NCI-H2227 treated with DMSO at 0.1 percent for 48 hours (cell line): ENCODE results near the gene ZCCHC13.
A peak's percentile ranks its signal among the peaks of the same experiment; 100 is the strongest.
"Not testable (repeated sequence)": the region's sequence is repeated elsewhere in the genome, so short reads cannot be mapped to it uniquely, and the experiment has no call there.

ENCODE experiments used
- DNase-seq: peaks from one replicate; lab custom pipeline; 2025; lab: John Stamatoyannopoulos, UW

ZCCHC13 gene

DNA sequence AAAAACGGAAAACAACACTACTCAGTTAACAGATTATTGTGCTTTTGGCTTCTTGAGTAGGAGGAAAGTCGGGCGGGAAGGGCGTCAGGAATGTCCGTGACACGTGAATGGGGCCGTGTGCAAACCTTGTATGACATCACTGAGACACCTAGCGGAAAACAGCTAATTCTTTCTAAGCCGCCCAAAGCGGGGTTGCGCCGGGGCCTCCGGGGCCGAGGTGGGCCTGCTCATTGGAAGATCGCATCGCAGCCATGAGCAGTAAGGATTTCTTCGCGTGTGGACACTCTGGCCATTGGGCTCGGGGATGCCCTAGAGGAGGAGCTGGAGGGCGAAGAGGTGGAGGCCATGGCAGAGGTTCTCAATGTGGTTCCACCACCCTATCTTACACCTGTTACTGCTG is at the start of gene ZCCHC13:
TSS of gene ZCCHC13 (plus strand) at position 165 of the 400 bp plus-strand sequence. CDS start at position 252, 87 bp downstream.
- DNase-seq: no peak

DNA sequence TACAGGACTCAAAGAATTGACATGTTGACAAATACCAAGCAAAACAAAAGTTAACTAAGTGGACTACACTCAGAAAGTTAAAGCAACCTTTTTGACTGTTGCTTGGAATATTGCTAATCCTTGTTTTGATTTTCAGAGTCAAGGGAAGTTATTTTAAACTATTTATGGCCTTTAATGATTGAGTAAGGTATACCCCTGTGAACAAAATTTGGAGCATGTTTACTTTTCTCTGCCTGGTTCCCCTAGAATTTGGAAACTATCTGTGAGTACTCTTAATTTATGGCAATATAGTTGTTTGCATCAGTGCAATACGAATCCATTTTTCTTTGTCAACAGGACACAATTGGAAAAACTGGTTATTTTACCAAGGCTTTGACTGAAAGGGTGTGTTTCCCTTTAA is 45.9 kb upstream of the ZCCHC13 start:
- DNase-seq: not testable (repeated sequence)

DNA sequence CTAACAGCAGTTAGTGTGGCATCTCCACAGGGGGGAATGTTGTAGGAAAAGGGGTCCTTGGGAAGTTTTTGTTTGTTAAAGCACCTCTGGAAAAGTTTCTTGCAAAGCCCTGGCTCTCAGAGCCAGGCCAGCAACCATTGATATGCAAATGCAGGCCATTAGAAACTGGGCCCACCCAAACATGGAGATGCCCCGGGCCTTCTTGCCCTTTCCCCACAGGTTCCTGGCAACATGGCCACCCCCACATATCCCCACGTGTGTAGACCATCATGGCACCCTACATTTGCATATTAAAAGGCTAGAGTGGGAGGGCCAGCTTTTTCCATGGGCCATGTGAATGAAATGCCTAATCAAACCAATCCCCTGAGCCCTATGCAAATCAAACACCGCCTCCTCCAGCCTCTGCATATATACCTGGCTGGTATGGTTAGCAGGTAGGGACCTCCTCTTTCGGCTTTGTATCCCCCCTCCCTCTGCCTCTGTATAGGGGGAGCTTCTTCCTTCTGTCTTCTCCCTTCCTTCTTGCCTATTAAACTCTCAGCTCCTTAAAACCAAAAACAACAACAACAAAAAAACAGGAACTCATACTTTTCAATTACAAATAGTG is 44.0 kb upstream of the ZCCHC13 start:
- no peak for DNase-seq

DNA sequence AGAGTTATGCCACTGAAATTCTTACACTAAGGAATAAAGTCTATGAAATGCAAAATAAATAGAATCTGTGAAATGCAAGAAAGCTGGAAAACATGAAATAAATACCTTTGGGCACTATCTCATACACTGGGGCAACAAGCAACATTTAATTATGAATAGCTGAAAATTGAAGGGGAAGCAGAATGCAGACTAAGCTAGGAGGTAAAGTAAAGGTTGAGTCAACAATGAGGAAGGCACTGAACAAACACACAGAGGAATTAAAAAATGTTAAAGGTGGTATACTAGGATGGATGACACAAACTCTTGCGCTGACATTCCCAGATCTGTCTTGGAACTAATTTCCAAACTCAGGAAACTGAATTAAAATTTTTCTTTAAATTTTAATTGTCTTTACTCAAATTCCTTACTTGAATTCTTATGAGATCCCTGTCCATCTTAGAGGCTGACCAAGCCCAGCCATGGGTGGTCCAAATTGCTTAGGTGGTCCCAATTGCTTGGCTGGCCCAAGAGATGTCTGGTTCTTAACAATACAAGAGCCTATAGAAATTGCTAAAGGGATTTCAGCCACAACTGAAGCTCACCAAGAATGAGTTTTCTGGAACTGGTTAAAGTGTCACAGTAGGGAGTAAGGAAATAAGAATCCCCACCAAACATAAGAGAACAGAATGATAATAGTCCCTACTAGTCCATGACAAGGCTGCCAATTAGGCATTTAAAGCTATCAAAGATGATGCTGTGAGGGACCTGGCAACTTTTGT is 41.3 kb upstream of the ZCCHC13 start:
- DNase-seq: no peak

DNA sequence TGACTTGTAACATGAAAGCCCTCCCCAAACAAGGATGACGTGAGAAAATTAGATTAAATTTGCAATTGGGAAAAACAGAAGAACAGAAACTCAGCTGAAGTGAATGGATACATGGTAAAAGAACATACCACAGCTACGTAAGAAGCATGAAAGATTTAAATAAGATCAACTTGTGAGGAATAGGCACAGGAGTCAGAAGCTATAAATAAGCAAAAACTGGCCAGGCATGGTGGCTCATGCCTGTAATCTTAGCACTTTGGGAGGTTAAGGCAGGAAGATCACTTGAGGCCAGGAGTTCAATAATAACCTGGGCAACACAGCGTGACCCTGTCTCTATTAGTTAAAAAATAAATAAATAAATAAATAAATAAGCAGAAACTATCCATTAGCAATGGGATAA is 33.6 kb upstream of the ZCCHC13 start:
- DNase-seq: no peak

DNA sequence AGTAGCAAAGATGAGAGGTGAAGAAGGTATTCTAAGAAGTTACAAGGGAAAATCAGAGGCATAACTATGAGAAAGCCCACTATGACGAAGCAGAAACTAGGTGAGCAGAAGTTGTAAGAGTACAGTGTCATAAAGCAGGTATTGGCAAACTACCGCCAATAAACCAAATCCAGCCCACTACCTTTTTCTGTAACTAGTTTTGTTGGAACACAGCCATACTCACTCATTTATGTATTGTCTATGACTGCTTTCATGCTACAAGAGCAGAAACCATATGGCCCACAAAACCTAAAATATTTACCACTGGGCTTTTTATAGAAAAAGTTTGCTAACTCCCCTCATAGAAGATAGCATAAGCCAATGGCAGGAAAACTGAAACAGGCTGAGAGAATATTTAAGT is 31.8 kb upstream of the ZCCHC13 start:
- DNase-seq: no peak

DNA sequence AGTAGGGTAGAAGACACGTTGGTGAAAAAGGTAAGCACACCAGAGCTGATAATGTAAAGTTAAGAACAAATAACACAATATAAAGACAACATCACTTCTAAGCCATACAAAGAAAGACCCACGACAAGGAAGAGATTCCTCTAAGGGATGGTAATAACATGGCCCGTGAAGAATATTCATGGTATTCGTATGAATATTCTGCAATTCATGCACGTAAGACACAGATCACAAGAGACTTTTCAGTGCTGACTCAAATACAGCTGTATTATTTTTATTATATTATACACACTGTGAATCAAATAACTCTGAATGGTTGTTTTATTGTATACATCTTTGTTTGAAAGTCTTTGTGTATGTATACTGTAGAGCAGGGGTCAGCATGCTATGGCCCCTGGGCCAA is 29.5 kb upstream of the ZCCHC13 start:
- no peak for DNase-seq

DNA sequence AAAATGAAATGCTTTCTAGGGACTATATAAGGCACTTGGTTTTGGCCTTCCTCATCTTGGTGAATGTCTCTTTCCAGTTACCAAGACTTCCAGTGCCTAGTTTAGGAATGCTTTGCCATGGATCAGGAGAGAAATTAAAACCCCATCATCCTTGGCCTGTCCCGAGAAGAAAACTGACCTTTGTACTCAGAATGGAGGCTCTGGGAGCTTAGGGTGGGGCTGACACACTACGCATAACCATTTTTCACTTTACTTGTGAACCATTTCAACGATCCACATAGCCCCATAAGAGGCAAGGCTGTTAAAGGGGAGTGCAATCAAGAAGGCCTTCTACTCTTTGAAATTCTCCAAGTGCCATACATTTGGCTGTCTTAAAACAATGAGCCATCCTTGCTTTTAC is 26.7 kb upstream of the ZCCHC13 start:
- DNase-seq: no peak

DNA sequence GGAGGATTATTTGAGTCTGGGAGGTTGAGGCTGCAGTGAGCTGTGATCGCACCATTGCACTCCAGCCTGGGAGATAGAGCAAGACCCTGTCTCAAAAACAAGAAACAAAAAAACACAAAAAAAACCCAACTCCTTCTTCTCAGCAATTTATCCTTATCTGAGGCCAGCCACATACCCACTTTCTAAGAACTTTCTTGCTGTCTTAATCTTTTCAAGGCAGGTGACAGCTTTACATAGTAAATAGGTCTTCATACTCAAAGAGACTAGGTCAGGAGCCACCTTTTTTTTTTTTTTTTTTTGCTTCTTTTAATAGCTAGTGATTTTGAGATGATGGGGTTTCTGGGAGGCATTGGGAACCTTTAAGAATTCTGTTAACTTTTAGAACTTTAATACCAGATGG is 26.1 kb upstream of the ZCCHC13 start:
- no peak for DNase-seq

DNA sequence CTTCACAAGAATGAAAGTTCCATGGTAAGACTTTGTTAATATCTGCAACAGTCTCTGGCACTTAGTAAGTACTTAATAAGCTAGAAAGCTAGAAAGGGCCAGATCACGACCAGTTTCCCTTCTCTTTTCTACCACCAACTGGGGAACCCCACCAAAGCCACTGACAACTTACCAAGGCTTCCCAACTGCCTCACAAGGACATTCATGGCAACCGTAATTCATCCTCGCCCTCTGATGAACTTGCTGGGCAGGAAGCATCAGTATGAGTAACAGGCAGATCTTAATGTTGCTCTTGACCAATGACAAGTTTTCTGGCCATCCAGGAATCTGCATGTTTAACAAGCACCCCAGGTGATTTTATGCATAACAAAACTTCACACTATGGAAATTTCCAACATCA is 23.2 kb upstream of the ZCCHC13 start:
- no peak for DNase-seq

DNA sequence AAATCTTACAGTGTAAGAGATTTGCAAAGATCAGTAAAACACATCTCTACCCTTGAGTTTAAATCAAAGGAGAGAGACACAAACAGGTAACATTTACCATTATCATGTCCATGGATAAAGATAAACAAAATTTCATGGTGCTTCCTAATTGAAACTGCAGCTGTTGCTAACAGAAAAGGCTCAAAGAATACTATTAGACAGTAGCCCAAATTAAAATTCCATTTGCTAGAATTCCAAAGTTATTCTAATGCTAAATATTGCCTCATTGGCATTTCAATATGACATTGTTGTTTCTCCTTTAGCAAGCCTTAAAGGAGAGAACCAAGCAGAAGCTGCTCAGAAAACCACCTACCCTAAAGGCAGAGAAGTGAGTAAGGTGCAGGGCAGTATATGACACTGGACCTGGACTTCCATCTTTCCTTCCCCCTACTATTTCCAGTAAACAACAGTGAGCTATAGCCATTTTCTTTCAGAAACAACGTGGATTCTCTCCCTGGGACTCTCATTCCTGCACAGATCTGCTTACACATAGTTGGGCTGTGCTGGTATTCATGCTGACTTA is 19.5 kb upstream of the ZCCHC13 start:
- no peak for DNase-seq

DNA sequence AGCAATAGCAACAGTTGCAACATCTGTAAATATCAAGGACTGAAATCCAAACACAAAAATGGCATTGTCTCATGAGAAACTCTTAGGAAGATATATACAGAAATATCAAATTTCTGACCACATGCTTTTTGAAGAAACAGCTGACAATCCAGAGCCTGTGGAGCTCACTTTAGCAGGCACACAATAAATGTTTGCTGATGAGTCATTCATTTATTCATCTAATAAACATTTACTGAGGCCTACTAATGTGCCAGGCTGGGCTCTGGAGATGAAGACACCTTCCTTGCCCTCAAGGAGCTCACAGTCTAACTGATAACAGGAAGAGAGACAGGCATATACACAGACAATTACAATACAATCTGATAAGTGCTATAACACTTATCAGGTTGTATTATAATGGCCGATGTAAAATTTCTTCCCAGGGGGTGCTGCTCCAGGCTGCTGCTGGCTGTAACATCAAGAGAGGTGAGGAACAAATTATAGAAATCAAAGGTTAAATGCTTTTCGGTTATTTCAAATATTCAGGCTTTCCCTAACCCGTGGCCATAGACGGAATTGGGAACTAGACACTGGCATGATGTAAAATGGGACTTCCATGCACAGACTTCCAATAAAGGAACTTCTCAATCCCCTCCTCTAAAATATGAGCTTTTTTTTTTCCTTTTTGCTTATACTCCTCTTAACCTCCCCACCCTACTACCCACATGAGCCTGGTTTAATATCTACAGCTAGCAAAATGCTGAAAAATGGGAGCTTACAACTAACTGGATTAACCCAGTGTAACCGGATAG is 16.8 kb upstream of the ZCCHC13 start:
- DNase-seq: no peak

DNA sequence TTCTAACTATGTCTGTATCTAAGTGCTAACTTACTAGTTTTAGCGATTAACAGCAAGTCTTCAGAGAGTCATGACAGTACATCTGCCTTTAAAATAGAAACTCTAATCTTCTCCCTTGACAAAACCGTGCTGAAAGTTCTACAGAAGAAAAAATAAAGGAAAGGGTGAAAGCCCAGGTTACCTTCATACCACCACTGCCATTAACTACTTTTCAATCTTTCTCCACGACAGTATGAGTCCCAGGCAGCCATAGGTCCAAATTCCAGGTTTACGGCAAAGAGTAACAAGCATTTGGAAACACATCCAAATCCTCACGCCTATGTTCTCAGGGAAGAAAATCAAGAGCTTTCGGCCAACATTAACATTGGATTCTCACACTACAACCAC is 12.4 kb upstream of the ZCCHC13 start:
- DNase-seq: no peak

DNA sequence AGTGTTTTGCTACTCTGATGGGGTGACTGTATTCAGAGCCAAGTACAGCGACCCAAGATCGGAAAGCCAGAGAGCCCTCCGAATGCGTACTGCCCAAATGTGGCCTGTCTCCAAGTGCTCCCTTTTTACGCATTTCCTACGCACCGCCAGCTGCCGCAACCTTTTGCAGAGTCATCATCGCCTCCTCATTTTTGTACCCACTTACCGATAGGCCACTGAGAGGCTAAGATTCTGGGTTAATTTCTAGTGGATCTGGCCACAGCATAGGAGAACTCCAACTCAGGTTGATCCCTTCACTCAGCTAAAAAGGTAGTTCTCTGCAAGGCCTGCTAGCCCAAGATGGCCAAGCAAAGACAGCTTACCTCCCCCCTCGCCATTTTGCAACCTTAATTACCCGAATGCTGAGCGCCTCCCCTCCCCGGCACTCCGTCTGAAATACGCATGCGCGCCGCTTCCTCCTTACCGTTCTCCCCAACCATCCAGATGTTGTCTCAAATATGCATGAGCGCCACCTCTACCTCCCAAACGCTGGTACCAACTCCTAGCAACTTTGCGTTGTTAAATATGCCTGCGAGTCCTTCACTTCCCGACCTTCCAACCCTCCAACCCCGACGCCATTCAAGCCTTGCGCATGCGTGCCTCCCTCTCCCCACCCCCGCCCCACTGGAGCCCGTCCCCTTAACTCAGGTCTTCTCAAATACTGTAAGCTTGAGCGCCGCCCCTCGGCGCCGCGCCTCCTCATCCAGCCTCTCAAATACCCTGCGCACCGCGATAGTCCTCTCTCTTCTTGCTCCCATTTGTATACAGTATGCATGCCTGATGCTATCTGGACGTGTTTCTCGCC is 11.8 kb upstream of the ZCCHC13 start:
- DNase-seq: peak; percentile 99

DNA sequence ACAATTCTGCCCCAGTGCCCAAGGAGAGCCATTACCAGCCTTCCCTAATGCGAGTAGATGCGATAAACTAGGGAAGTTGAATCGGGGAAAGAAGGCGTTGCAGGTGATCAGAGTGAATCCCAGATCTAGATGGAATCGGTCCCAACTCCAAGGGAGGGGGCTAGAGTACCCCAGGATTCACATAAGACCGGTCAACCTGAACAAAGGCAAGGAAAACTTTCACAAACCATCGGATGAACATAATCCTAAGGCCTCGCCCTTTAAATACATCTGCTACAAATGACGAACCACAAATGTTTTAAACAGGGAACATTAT is 11.2 kb upstream of the ZCCHC13 start:
- DNase-seq: no peak

DNA sequence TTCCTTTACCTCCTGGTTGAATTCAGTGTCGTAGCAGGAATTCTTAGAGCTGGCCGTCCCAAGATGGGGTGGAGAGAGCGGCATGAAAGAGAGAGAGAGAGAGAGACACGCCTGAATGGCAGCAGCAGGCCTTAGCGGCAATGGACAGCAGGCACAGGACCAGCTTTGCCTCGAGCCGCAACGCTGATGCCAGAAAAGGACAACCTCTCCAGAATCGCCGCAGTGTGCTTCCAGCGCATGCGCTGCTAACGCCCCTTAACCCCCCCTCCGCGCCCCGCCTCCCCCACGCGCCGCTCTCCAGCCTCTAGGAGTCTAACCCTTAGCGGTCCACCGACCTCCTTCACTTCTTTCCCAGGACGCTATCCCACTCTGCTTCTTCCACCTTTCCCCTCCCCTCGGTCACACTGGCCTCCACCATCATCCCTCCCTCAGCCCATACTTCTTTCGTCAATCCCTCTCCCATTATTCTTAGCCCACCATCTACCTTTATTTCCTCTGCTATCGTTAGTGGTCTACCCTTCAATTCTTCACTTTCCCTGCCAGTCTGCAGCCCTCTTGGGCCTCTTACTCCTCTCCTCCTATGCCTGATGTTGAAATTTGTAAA is 10.5 kb upstream of the ZCCHC13 start:
- peak; percentile 85 for DNase-seq

DNA sequence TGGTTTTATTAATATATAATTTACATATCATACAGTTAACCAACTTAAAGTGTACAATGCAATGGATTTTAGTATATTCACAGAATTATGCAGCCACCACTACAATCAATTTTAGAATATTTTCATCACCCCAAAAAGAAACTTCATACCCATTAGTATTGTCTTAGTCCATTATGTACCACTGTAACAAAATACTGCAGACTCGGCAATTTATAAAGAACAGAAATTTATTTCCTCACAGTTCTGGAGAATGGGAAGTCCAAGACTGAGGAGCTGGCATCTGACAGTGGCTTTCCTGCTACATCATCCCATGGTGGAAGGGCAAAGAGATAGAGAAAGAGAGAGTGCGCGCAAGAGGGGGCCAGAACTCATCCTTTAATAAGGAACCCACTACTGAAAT is 8.9 kb upstream of the ZCCHC13 start:
- DNase-seq: no peak

DNA sequence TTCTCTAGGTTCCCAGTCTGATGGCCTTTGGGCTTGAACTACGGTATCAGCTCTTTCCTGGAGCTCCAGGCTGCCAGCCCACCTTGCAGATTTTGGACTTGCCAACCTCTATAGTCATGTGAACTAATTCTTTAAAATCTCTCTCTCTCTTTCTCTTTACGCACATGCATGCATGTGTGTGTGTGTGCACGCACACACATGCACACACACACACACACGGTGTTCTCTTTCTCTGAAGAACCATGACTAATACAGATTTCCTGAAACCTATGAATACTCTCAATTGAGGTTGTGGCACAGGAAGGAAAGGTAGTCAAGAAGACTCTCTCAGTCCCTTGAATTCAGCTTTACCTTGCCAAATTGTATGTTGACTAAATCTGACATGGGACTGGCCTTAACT is 6.2 kb upstream of the ZCCHC13 start:
- DNase-seq: no peak

DNA sequence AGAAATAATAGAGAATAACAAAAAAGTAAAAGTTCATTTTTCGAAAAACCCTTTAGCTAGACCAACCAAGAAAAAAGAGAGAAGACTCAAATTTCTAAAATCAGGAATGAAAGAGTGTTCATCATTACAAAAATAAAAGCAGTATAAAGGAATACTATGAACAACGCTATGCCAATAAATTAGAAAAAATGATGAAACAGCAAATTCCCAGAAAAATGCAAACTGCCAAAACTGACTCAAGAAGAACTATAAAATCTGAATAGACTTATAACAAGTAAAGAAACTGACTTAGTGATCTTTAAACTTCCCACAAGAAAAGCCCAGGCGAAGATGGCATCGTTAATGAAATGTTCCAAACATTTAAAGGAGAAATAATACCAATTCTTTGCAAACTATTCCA is 3.1 kb upstream of the ZCCHC13 start:
- DNase-seq: no peak

DNA sequence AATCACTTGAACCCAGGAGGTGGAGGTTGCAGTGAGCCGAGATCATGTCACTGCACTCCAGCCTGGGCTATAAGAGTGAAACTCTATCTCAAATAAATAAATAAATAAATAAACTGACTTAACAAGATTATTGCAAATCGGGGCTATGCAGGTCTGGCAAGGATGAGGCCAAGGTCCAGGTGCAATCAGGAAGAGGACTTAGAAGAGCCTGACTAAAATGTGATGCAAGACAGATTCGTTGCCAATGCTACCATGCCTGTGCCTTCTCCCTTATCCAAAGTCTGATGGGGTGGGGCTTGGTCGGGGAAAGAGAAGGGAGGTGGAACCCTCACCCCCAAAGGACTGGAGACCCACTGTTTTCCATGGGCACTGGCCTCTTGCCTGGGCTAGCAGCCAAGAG is 14.7 kb downstream of the ZCCHC13 start:
- DNase-seq: no peak

DNA sequence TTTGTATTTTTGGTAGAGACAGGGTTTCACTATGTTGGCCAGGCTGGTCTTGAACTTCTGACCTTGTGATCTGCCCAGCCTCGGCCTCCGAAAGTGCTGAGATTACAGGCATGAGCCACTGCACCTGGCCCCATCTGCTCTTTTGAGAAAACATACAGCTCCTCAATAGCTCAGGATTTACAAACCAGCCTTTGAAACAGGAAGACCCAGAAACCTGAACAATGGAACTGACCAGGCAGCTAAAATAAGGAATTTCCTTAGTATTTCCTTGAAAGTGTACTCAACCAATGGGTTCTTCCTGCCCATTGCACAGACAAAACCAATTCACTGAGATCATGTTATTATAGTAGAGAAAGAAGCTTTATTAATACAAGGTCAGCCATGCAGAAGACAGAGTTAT is 15.3 kb downstream of the ZCCHC13 start:
- DNase-seq: not testable (repeated sequence)

DNA sequence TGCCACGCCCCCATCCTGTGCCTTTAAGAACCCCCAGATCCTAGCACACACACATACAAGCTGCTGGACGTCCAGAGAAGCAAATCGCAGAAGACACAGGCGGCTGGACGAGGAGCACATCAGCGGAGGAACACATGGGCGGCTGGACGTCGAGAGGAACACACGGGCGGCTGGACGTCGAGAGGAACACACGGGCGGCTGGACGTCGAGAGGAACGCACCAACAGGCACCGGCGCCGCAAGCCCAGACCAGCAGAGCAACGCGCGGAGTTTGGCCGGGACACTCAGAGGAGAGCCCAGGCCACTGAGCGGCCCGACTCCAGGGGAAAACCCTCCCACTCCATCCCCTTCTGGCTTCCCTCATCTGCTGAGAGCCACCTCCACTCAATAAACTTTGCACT is 17.2 kb downstream of the ZCCHC13 start:
- no peak for DNase-seq
